Panc1 (cell line): Measurements from ENCODE around the gene DAB2IP. TPM values are rescaled to one million over a fixed set of nuclear protein-coding genes. Genes with fewer than 3 reads are reported as not detected.

Experiments
- ATAC-seq: fragments of 200-7000 bp; cut with Tn5 transposase; 2 replicates; pipeline ENCODE4 v1.9.1; 2020; ENCODE audit warnings: mild to moderate bottlenecking, moderate library complexity
- BruUV-seq: library from RNA; stranded (reverse); fragments of 400-500 nt; replicated peaks from 2 replicates; lab custom pipeline; 2021; lab: Mats Ljungman, UMichigan
- CTCF ChIA-PET: fragments of 300-600 bp; sonication (Branson Sonifier 250); formaldehyde crosslinking; loops from one replicate; lab custom pipeline; 2022; ENCODE audit warnings: antibody characterized with exemption; lab: Charles Lee
- POLR2A ChIA-PET: fragments of 300-600 bp; sonication (Branson Sonifier 250); formaldehyde crosslinking; loops from one replicate; lab custom pipeline; 2022; ENCODE audit warnings: antibody characterized with exemption; lab: Charles Lee
- DNase-seq: peaks from one replicate; pipeline ENCODE4 v3.0.0-alpha.2; 2010; ENCODE audit warnings: low read depth, low spot score
- H3K27ac ChIP-seq: 2 replicates; pipeline ENCODE4 v1.5.1; 2011; ENCODE audit warnings: mild to moderate bottlenecking, low read length, inconsistent platforms
- H3K27me3 ChIP-seq: fragments of 200-500 bp; sonication (Bioruptor generic); 2 replicates; pipeline ENCODE4 v1.6.0; 2014; ENCODE audit warnings: low read length, inconsistent platforms; ENCODE audit not compliant: control insufficient read depth, insufficient read depth
- H3K36me3 ChIP-seq: fragments of 200-500 bp; sonication (Bioruptor generic); 2 replicates; pipeline ENCODE4 v1.5.1; 2014; ENCODE audit warnings: inconsistent platforms, mild to moderate bottlenecking, low read length, moderate library complexity; ENCODE audit not compliant: control insufficient read depth, insufficient read depth
- H3K4me1 ChIP-seq: 2 replicates; pipeline ENCODE4 v1.5.1; 2011; ENCODE audit warnings: inconsistent platforms, mild to moderate bottlenecking, low read length, moderate library complexity; ENCODE audit not compliant: control insufficient read depth, insufficient read depth
- H3K4me3 ChIP-seq, 2 experiments: 2 replicates each; pipeline ENCODE4 v1.5.1; 2011 to 2012; ENCODE audit warnings: low read depth in 2 of 2, low read length in 2 of 2, mild to moderate bottlenecking in 2 of 2, inconsistent platforms in 1 of 2, moderate library complexity in 1 of 2
- H3K9me3 ChIP-seq: fragments of 200-500 bp; sonication (Bioruptor generic); 2 replicates; pipeline ENCODE4 v1.5.1; 2014; ENCODE audit warnings: low read depth, mild to moderate bottlenecking, inconsistent platforms, low read length, moderate library complexity; ENCODE audit not compliant: control insufficient read depth, insufficient read depth
- POLR2AphosphoS5 ChIP-seq: IDR thresholded peaks from 2 replicates; pipeline ENCODE4 v1.6.1; 2012; ENCODE audit warnings: mild to moderate bottlenecking, low read depth, low read length, moderate library complexity
- SIN3A ChIP-seq: IDR thresholded peaks from 2 replicates; pipeline ENCODE4 v1.6.1; 2012; ENCODE audit warnings: low read depth, mild to moderate bottlenecking, low read length, moderate library complexity, borderline replicate concordance; ENCODE audit not compliant: insufficient read depth
- TCF7L2 ChIP-seq: IDR thresholded peaks from 2 replicates; pipeline ENCODE4 v1.6.1; 2011; ENCODE audit warnings: mild to moderate bottlenecking, low read depth, low read length, inconsistent platforms
- in situ Hi-C: cut with HindIII; loops from 2 replicates; pipeline ENCODE4 v1.10.0; 2016; ENCODE audit warnings: low sequenced_read_pairs, low pct_unique_long_range_greater_than_20kb
- intact Hi-C: fragments of 100-400 bp; cut with micrococcal nuclease; formaldehyde crosslinking; loops from one replicate; pipeline ENCODE4 v1.10.0; 2022; ENCODE audit not compliant: unreplicated experiment
- total RNA-seq: library from RNA; stranded (reverse); gene quantifications from one replicate; pipeline ENCODE4 v1.2.1, GENCODE V29; 2021; ENCODE audit not compliant: unreplicated experiment
- TF ChIP-seq, protein P1 (sequence below), 2 experiments: IDR thresholded peaks; 2 replicates each; pipeline ENCODE4 v1.6.1; 2011 to 2012; ENCODE audit warnings: low read depth in 2 of 2, control low read depth in 1 of 2, low read length in 1 of 2, mild to moderate bottlenecking in 1 of 2, moderate library complexity in 1 of 2; ENCODE audit not compliant: insufficient read depth in 1 of 2
- TF ChIP-seq, protein P2 (sequence below): fragments of 450-650 bp; IDR thresholded peaks from 2 replicates; pipeline ENCODE4 v1.5.1; 2017; ENCODE audit warnings: mild to moderate bottlenecking

Gene DAB2IP
- total RNA-seq, 1 experiment from 2014 or later = 18.4 TPM

DNA sequence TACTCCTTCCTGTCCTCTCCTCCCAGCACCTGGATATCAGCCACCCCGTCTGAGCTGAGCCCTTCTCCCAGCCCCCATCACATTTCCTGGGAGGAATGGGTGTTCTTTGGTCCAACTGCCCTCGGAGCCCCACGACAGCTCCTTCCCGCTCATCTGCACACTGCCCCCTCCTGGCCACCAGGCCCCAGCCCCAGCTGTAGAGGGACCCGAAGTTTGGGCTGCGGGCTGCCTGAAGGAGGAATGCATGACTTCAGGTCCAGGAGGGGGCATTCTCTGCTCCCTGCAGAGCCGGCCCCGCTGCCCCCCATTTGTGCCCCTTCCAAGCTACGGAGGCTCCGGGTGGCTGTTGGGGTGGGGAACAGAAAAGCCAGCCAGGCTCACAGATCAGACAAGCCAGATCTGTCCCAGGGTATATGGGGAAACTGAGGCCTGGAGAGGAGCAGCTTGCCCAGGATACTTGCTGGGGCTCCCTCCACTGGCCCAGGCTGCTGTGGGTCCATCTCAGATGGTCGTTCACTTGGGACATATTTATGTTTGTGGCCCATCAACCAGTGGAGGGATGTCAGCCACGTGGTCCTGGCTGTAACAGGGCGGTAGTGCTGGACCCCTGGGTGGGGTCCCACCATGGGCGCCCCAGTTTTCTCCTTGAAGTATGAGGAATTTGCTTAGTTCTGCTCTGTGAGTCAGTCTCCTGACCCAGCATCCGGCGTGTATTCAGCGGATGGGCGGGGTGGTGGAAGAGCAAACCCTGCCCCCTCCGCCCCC lies 33.1 kb downstream of the DAB2IP start:
- Histone ChIP-seq H3K4me1 (no peaks in the 10 kb centered on the region), H3K27me3 (no peaks in the 10 kb centered on the region), H3K27ac (no peak overlapping the region), H3K4me3 (no peak overlapping the region), H3K9me3 (no peaks in the 10 kb centered on the region), H3K36me3 (no peaks in the 10 kb centered on the region)
- CTCF ChIA-PET = interaction anchor here (1.2 kb wide), 1 partner anchor 139 kb away, joined by 3 read pairs; no protein-coding TSS in a partner anchor
- POLR2A ChIA-PET = interaction anchor here (0.6 kb wide), 1 partner anchor 138 kb away, joined by 3 read pairs; no protein-coding TSS in a partner anchor
- ATAC-seq (no peak), DNase-seq (no peak)
- in situ Hi-C loops = no loop called here
- TF ChIP-seq, protein P1, sequence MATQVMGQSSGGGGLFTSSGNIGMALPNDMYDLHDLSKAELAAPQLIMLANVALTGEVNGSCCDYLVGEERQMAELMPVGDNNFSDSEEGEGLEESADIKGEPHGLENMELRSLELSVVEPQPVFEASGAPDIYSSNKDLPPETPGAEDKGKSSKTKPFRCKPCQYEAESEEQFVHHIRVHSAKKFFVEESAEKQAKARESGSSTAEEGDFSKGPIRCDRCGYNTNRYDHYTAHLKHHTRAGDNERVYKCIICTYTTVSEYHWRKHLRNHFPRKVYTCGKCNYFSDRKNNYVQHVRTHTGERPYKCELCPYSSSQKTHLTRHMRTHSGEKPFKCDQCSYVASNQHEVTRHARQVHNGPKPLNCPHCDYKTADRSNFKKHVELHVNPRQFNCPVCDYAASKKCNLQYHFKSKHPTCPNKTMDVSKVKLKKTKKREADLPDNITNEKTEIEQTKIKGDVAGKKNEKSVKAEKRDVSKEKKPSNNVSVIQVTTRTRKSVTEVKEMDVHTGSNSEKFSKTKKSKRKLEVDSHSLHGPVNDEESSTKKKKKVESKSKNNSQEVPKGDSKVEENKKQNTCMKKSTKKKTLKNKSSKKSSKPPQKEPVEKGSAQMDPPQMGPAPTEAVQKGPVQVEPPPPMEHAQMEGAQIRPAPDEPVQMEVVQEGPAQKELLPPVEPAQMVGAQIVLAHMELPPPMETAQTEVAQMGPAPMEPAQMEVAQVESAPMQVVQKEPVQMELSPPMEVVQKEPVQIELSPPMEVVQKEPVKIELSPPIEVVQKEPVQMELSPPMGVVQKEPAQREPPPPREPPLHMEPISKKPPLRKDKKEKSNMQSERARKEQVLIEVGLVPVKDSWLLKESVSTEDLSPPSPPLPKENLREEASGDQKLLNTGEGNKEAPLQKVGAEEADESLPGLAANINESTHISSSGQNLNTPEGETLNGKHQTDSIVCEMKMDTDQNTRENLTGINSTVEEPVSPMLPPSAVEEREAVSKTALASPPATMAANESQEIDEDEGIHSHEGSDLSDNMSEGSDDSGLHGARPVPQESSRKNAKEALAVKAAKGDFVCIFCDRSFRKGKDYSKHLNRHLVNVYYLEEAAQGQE (IDR thresholded peaks at IDR 0.05; ENCODE audit: insufficient read depth in 1 of 2, low read depth in 2 of 2, low read length in 1 of 2) = no peak
- TF ChIP-seq, protein P2, sequence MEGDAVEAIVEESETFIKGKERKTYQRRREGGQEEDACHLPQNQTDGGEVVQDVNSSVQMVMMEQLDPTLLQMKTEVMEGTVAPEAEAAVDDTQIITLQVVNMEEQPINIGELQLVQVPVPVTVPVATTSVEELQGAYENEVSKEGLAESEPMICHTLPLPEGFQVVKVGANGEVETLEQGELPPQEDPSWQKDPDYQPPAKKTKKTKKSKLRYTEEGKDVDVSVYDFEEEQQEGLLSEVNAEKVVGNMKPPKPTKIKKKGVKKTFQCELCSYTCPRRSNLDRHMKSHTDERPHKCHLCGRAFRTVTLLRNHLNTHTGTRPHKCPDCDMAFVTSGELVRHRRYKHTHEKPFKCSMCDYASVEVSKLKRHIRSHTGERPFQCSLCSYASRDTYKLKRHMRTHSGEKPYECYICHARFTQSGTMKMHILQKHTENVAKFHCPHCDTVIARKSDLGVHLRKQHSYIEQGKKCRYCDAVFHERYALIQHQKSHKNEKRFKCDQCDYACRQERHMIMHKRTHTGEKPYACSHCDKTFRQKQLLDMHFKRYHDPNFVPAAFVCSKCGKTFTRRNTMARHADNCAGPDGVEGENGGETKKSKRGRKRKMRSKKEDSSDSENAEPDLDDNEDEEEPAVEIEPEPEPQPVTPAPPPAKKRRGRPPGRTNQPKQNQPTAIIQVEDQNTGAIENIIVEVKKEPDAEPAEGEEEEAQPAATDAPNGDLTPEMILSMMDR = no peak; the same call in 1 of the 2 replicates
- no peak for TF ChIP-seq TCF7L2
- TF ChIP-seq SIN3A = no peak
- no peak for TF ChIP-seq POLR2AphosphoS5
- intact Hi-C loops = loop anchor here (5.0 kb wide), 1 partner anchor 308 kb away; no protein-coding TSS in a partner anchor
- BruUV-seq = no TSS peak

DNA sequence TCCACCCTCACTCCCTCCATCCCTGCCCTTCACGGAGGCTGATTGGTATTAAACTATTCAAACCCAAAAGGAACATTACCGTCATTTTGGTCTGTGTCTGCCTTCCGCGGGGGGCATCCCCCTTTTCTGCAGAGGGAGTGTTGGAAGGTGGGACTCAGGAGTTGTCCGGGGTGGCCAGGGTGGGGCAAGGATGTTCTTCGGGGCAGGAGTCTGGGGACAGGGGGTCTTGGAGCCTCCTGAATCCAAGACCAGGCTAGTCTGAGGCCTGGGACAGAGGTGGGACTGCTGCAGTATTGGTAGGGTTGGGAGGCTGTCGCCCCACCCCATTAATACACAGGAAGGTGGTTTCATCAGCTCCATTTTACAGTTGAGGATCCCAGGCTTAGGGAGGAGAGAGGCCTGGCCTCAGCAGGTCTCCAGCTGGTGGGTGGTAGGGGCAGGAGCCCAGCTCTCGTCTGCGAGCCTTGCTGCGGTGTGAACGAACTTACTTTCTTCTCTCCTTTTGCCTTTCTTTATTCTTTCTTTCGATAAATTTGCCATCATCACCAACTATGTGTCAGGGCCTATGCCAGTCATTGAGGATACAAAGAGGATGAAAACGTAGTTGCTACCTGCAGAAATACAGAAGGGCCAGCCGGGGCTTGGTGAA lies 33.8 kb downstream of the DAB2IP start:
- in situ Hi-C loops = no loop called here
- H3K36me3 ChIP-seq = no peaks in the 10 kb centered on the region
- H3K27ac ChIP-seq = no peak overlapping the region
- ATAC-seq = no peak
- TF ChIP-seq POLR2AphosphoS5 (no peak), SIN3A (no peak), TCF7L2 (no peak)
- TF ChIP-seq, protein P2 = no peak
- TF ChIP-seq, protein P1 (IDR thresholded peaks at IDR 0.05; ENCODE audit: insufficient read depth in 1 of 2, low read depth in 2 of 2, low read length in 1 of 2) = no peak
- H3K4me3 ChIP-seq = no peak overlapping the region
- intact Hi-C loops = loop anchor here (5.0 kb wide), 1 partner anchor 307 kb away; no protein-coding TSS in a partner anchor
- ChIA-PET CTCF (no interaction called here), POLR2A (no interaction called here)
- no peak for DNase-seq
- no TSS peak for BruUV-seq
- H3K9me3 ChIP-seq = no peaks in the 10 kb centered on the region
- H3K4me1 ChIP-seq = no peaks in the 10 kb centered on the region
- H3K27me3 ChIP-seq = no peaks in the 10 kb centered on the region
